HG03025 (cell line): ENCODE data around the gene PEAR1.

Experiments
- ATAC-seq: cut with Tn5 transposase; IDR thresholded peaks from one replicate; pipeline ENCODE4 v1.9.1; 2021; ENCODE audit warnings: mild to moderate bottlenecking, moderate library complexity; ENCODE audit not compliant: unreplicated experiment, low FRiP score

Gene PEAR1

DNA sequence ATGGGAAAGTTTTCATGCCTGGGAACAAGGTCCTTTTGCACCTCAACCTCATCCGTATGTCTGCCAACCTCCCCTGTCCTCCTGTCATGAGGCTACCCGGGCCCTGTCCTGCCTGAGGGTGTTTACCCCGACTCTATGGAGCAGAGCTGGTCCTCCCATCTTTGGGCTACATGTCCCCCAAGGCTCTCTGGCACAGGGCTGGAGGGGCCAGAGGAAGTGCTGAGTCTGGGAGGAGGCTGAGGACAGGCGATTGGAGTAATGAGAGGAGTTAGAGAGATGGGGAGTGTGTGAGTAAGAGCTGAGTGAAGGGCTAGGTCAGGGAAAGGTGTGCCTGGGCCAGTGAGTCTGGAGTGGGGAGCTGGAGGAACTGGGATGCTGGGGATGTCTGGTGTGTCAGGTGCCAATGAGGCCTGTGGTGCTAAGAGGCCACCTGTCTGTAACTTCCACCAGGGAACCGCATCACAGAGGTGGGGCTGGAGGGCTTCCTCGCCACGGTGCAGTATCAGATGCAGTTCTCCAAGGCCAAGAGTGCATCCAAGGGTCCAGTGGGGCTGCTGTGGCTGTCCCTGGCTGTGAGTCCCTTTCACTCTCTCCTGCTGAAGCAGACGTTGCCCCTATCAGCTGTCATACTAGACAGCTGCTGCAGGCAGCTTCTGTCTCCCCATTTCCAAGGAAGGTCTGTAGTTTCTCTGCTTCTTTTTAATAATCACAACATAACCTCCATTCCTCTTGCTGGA lies 38.6 kb downstream of the PEAR1 start:
- no peak for ATAC-seq

DNA sequence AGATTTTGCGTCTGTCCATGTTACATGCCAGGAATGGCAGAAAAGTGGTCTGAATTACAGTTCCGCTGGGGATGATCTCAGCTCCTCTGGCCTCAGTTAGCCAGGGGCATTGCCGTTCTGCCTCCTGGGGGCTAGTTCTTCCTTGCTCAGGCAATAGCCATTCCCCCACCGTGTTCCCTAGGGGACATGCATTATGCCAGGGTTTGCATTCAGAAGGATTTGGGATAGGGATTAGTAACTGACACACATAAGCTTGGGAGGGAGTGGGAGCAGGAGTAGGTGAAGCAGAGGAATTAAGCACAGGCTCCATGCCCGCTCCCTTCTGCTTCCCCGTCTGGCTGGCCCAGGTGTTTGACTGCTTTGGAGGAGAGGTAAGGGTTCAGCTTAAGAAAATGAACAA lies 39.6 kb downstream of the PEAR1 start:
- ATAC-seq = no peak

DNA sequence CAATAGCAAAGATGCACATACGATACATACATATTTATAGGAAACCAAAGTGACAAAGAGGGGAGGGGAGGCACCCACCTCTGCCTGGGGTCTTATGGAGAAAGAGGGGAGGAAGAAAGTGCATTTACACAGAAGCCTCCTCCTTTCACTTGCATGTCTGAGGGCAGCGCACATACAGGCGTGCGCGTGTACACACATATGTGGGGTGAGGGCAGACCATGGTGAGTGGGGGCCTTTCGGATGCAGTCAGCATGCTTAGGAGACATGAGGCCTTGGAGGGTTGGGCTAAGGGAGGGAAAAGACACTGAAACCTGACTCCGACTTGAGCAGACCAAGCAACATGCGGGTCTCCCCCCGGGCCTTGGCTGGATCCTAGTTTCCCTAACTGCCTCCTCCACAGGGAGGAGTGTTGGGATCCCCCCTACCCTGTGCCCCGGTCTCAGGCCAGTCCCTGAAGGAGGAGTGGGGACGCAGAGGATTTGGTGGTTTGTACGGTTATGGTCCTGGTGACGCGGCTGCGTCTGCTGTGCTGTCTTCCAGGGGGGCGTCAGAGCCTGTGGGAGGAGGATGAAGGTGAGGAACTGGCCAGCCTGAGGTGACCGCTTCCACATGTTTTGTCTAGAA lies 42.1 kb downstream of the PEAR1 start:
- ATAC-seq = no peak

DNA sequence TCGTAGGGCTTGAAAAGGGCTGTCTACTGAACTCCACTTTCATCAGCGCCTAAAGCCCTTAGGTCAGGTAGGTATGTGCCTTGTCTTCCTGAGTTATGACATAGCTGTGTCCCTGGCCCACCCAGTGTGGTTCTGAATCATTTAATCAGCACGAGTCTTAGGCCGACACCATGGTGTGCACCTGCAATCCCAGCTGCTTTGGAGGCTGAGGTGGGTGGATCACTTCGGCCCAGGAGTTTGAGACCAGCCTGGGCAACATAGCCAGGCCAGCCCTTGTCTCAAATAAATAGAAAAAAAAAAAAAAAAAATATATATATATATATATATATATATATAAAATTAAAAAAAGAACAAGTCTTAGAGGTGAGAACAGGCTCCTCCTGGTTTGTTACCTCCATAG lies 42.7 kb downstream of the PEAR1 start:
- no peak for ATAC-seq

DNA sequence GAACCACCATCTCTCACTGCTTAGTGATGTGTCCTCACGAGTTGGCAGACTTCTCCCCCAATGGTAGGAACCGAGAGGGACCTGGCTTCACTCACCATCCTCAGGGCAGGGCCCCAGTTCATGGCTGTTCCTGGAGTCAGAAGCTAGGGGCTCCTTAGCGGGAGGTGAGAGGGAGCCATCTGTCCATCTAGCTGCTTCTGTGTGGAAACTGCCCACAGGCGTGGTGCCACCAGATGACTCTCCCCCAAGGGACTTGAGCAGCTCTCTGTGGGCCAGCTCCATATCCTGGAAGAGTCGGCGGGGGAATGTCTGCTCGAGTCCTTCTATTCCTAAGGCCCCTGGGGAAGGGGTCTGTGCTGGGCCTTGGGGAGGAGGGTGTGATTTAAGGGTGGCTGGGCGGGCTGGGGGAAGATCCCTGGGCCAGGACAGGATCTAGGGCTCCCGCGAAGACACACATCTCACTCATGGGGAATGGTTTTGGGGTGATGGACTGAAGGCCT lies 43.3 kb downstream of the PEAR1 start:
- no peak for ATAC-seq

DNA sequence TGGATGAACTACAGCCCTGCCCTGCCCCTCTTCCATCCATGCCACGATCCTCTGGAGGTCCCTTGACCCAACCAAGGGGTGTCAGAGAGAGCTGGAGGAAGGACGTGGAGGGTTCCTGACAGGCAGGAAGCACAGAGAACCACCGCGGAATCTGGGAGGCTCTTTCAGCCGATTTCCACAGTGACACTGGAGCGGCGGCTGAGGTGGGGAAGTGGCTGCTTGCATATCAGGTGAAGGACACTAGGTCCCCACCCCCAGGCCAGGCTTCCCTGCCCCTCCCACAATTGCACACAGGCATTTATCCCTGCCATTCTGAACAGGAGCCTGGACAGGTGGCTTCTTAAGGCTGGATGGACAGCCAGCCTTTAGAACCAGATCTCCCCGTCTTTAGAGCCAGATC lies 44.4 kb downstream of the PEAR1 start:
- no peak for ATAC-seq

DNA sequence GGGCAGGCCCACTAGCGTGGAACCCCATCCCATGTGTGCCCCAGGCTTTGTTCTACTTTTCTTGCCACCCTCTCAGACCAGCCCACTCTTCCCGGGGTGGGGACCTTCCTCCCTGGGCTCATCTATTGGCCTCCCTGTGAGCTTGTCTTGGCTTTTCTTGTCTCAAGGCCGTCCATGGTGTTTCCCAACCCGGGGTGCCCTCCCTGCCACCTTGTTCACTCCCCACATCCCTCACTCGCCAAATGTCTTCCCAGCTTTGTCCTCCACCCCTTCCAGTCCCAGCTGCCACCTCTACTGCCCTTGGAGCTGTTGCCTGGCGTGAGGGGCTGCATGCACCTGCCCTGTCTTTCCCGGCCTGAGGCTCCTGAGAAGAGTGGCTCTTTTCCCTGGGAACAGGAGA lies 45.3 kb downstream of the PEAR1 start:
- no peak for ATAC-seq

DNA sequence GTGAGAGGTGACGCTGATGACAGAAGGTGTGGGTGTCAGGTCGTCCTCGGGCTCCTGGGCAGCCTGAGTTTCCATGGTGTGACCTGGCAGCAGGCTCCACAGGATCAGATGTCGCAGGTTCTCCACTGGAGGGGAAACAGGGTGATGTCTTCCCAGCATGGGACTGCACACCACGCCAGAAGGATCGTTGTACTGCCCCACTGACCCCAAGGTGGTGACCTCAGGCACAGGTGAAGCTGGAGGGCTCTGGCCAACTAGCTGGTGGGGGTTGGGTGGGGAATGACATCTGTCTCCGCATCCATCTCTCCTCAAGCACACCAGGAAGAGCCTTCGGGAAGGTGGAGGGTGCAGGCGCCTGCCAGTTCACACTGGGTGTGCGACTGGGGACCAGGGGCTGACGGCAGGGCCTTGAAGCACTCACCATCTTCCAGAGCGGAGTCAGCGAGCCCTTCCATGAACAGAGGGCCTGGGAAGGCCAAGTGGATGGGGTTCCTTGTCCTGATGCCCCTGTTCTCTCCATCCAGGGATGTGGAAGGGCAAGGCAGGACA lies 46.3 kb downstream of the PEAR1 start:
- no peak for ATAC-seq

DNA sequence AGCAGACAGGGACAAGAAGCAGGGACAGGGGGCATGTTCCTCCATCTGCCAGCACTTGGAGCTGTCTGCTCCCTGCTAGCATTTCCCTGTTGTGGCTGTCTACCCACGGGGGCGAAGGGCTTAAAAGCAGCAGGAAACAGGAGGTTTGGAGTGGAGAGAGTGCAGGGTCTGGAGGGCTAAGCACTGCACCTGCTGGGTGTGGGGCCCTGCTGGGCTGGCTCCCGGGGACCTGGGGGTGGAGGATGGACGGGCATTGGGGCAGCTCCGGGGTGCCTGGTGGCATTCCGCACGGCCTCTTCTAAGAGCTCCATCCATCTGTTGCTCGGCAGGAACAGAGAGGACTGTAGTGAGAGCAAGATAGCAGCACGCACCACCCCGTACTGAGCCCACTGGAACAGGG lies 48.2 kb downstream of the PEAR1 start:
- ATAC-seq = no peak

DNA sequence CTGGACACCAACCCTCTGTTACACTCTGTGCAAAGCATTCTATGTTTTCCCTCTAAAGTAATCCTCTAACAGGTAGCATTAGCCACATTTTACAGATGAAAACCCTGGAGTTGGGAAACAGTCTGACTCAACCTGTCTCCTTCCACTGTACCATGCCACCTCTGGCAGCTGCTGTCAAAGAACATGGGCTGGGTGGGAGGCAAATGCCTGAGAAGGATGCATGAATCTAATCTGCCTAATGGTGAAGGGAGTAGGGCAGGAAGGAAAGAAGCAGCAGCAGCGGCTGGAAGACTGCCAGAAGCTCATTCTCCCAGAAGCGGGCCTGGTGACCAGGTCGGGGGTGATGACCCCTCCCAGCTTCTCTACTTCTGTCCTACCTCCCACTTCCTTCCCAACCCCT lies 48.7 kb downstream of the PEAR1 start:
- ATAC-seq = no peak

DNA sequence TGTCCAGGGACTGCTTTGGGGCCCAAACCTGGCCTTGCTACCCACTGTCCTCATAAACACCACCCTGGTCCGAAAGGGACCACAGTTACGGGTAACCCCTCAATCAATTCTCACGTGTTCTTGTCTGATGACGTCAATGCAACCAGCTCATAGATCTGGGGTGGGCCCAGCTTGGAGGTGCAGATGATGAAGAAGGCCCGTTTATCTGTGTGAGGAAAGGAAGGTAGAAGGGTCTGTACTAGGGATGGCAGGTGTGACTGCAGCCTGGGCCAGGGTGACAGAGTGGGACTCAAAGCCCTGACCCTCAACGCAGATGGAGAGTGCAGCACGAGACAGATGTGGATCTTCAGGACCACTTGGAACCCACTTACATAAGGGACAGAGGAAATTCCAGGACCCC lies 49.1 kb downstream of the PEAR1 start:
- ATAC-seq = no peak

DNA sequence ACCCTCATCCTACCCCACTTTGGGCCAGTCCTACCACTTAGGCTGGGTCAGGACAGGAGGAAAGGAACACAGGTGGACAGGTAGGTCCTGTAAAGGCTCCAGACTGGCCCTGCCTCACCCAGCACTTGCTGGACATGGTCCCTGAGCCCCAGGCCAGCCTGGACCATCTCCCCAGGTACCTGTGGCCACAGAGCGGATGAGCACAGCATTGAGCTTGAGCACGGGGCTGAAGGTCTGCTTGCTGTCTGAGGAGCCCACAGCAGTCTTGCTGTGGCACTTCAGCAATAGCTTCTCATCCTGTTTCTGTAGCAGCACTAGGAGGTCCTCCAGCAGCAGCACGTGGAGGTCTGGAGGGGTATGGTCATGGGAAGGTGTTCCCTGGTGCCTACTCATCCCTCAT lies 50.2 kb downstream of the PEAR1 start:
- no peak for ATAC-seq

DNA sequence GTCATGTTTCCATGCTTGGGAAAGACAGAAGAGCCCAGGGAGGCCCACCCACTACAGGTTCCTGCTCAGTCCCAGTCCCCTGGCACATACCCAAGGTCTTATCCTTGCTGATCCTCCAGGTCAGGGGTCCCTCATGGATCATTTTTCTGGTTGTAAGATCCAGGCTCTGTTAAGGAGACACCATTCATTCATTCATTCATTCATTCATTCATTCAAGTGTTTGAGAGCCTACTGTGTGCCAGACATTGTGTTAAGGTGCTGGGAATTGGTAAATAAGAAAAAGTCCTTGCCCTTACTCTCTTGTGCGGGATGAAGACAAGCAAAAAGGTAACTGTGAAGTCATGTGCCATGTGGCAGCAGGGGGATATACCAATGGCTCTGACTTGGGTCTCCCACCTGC lies 50.8 kb downstream of the PEAR1 start:
- no peak for ATAC-seq

DNA sequence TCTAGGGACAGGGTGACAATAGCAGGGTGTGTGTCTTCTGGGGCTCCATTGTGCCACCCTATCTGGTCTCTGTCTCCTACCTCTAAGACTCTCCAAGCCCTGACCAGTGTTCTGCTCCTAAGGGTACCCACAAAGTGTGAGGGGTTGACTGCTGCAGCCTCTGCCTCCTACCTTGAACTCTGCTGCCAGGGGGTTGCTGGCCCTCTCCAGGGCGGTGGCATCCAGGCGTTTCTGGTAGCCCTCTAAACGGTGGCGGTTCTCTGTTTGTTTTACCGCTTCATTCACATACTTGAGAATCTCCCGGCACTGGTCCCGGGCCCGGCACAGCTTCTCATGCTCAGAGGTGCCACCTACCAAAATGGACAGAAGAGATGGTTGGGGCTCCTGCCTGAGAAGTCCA lies 51.3 kb downstream of the PEAR1 start:
- no peak for ATAC-seq

DNA sequence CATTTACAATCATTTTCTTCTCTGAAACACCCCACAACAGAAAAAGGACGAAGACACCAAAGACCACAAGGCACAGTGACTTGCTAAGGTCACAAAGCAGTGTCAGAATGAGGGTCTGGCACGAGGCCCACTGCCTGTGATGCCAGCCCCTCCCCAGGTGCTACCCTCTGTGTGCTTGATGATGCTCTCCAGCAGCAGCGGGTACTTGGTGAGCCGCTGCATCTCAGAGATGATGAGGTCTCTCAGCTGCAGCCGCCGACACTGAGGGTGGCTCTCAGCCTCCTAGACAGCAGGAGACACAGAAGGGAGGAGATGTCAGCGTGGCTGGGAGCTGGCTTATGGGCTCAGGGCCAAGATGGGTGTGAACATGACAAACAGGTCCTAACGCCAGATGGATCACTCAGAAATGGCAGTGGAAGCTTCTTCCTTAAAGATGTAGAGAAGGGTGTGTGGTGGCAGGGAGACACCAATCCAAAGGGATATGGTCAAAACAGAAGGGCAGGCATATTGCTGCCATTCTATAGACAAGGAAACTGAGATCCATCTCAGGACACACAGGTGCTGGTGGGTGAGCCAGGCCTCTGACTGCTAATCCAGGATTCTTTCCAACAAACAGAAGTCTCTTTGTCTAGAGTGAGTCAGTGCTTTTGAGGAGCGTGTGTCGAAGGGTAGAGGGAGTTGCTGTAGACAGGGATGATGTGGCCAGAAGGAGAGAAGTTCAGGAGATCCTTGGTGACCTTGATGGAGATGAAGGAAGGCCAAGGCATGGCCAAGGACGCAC lies 52.6 kb downstream of the PEAR1 start:
- ATAC-seq = no peak

DNA sequence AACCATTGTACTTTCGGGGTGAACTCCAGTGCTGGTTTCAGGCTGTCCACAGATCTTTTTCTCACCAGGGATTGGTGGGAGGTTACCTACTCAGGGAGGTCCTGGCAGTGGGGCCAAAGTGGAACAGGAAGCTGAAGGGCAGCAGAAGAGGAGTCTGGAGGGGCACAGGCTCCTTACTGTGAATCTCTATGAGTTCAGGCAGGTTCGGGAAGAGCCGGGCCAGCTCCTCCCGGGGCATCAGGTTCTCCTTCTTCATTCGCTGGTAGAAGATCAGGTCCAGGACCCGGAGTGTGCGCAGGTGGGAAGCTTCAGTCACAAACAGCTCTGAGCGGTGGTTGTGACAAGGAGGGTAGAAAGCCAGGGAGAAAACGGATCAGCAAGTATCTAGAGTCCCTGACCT lies 53.6 kb downstream of the PEAR1 start:
- ATAC-seq = no peak

DNA sequence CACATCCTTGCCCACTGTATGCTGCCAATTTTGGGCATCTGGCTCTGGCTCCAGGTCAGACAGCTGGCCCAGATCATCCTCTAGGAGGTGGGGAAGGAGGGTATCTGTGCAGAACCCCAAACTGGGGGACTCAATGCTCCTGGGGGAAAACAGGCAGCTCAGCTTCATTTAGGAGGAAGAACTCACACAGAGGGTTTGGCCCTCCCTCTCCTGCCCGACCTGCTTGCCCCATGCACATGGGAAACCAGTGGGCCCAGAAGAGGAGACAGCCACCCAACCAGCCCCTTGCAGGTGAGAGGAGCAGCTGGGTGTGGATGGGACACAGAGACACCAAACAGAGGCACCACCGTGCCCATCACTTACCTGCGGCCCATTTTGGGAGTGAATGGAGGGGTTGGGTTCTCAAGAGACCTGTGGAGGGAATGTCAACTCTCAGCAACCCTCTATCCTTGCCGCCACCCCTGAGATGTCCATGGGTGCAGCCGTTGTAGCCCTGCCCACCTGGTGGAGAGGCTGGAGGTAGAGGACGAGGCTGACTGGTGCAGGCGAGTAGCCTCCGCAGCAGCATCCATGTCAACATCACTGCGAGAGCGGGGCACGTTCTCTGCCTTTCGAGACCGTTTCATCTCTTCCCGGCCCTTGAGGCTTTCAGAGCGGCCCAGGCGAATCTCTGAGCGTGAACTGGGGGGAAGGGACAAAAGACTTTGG lies 54.5 kb downstream of the PEAR1 start:
- no peak for ATAC-seq

DNA sequence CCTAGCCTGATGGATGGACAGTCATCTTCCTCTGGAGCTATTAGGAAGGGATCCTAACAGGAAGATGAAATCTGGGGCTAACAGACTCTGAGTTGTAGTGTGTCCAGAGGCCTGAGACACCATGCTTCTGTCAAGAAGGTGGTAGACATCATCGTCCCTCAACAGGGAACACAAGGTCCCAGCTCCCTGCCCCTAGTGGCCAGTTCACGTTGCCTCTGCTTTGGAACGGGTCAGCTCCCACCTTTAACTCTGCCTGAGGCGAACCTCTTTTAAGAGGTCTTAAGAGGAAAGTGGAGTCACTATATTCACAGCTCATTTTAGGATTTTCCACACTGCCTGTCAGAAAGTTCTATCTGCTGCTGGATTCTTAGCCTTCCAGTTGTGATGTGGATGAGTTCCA lies 55.2 kb downstream of the PEAR1 start:
- ATAC-seq = no peak

DNA sequence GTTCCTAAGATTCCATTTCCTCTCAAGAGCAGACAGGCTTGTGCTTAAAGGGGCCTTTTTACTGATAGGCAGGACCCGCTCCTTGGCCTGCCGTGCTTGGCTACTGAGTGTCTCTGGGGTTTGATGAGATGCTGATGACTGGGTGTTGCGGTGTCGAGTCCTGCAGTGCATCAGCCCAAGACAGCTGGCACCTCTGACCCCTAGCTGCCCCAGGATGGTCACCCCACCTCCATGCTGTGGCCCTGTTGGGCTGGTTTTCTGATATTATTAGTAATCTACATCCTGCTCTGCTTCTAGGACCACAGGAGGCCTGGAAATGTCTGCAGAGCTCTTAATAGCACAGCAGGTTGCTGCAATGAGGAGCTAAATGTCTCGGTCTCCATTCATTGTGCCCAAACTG lies 55.6 kb downstream of the PEAR1 start:
- ATAC-seq = no peak

DNA sequence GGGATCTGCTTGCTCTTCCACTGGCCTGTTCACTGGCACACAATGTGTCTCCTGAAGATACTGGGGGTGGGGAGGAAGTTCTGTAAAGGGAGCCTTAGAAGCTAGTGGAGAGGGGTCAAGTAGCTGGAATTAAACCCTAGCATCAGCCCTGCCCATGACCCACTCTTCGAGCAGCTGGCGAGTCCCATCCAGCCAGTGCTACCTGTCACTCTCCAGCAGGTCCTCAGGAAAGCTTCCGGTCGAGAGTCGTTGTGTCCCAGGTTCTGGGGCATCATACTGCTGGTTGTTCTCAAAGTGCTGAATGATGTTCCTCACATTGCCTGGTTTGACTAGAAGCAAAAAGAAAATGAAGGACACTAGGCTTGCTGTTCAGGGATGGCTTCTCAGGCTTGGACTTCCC lies 57.9 kb downstream of the PEAR1 start:
- no peak for ATAC-seq

DNA sequence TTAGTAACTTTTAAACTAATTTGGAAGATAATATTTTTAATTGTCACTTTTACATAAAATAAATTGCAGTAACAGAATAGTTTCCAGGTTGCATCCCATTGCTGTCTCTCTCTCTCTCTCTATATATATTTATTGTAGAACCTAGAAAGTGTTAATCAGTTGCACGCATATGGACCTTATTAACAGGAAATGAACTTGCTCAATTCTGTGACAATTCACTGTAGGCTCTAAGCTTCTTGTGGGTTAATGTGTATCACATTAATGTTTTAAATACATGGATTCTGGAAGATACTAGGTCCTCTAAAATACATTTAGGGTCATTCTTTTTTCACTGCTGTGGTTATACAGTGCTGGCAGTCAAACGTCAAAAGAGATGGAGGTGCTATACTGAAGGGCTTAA lies 60.1 kb downstream of the PEAR1 start:
- ATAC-seq = no peak
